ENCODE data around the gene FLT1. TPM values are rescaled to one million over a fixed set of nuclear protein-coding genes. Genes with fewer than 3 reads are reported as not detected.
A peak's percentile ranks its signal among the peaks of the same experiment; 100 is the strongest.

FLT1 gene
- total RNA-seq, 1 donor from 2014 or later, result 0.60 TPM

- DNase-seq (ENCODE audit: low spot score), result no peak
- no peak for TF ChIP-seq CTCF (IDR thresholded peaks at IDR 0.05)
- H3K27ac Mint-ChIP-seq (ENCODE audit: unreplicated experiment), result no peak overlapping the region
- H3K36me3 Mint-ChIP-seq (ENCODE audit: low read depth), result no peaks in the 10 kb centered on the region
- H3K4me1 Mint-ChIP-seq (ENCODE audit: low read depth), result peaks cover 4% of the 10 kb centered on the region
- no peaks in the 10 kb centered on the region for H3K27me3 Mint-ChIP-seq (ENCODE audit: low read depth)
- H3K4me3 Mint-ChIP-seq (ENCODE audit: unreplicated experiment), result no peak overlapping the region
- H3K9me3 Mint-ChIP-seq (ENCODE audit: low read depth), result peaks cover 2% of the 10 kb centered on the region
These were observed 180.0 kb downstream of the FLT1 start for GRCh38 chr13:28314879-28315278.

GRCh38 chr13:28313579-28313978, 181.3 kb downstream of the FLT1 start:
- peak; percentile 65 for TF ChIP-seq CTCF (IDR thresholded peaks at IDR 0.05)
- H3K27ac Mint-ChIP-seq (ENCODE audit: unreplicated experiment), result no peak overlapping the region
- no peak overlapping the region for H3K4me3 Mint-ChIP-seq (ENCODE audit: unreplicated experiment)
- no peaks in the 10 kb centered on the region for H3K36me3 Mint-ChIP-seq (ENCODE audit: low read depth)
- no peak for DNase-seq (ENCODE audit: low spot score)
- H3K4me1 Mint-ChIP-seq (ENCODE audit: low read depth), result peaks cover 4% of the 10 kb centered on the region
- H3K27me3 Mint-ChIP-seq (ENCODE audit: low read depth), result no peaks in the 10 kb centered on the region
- no peaks in the 10 kb centered on the region for H3K9me3 Mint-ChIP-seq (ENCODE audit: low read depth)

GRCh38 chr13:28306325-28306724, 188.6 kb downstream of the FLT1 start:
- no peaks in the 10 kb centered on the region for H3K36me3 Mint-ChIP-seq (ENCODE audit: low read depth)
- no peak overlapping the region for H3K4me3 Mint-ChIP-seq (ENCODE audit: unreplicated experiment)
- H3K27me3 Mint-ChIP-seq (ENCODE audit: low read depth), result no peaks in the 10 kb centered on the region
- no peak overlapping the region for H3K27ac Mint-ChIP-seq (ENCODE audit: unreplicated experiment)
- DNase-seq (ENCODE audit: low spot score), result no peak
- no peak for TF ChIP-seq CTCF (IDR thresholded peaks at IDR 0.05)
- no peaks in the 10 kb centered on the region for H3K4me1 Mint-ChIP-seq (ENCODE audit: low read depth)
- H3K9me3 Mint-ChIP-seq (ENCODE audit: low read depth), result no peaks in the 10 kb centered on the region

- no peak for DNase-seq (ENCODE audit: low spot score)
- no peaks in the 10 kb centered on the region for H3K9me3 Mint-ChIP-seq (ENCODE audit: low read depth)
- no peak for TF ChIP-seq CTCF (IDR thresholded peaks at IDR 0.05)
- no peaks in the 10 kb centered on the region for H3K27me3 Mint-ChIP-seq (ENCODE audit: low read depth)
- no peak overlapping the region for H3K4me3 Mint-ChIP-seq (ENCODE audit: unreplicated experiment)
- H3K27ac Mint-ChIP-seq (ENCODE audit: unreplicated experiment), result no peak overlapping the region
- peaks cover 7% of the 10 kb centered on the region for H3K4me1 Mint-ChIP-seq (ENCODE audit: low read depth)
- H3K36me3 Mint-ChIP-seq (ENCODE audit: low read depth), result no peaks in the 10 kb centered on the region
These were observed 193.1 kb downstream of the FLT1 start for GRCh38 chr13:28301839-28302238.

GRCh38 chr13:28299916-28300315, 195.0 kb downstream of the FLT1 start:
- Mint-ChIP-seq H3K4me1 (ENCODE audit: low read depth) (peaks cover 9% of the 10 kb centered on the region), H3K27ac (ENCODE audit: unreplicated experiment) (no peak overlapping the region), H3K9me3 (ENCODE audit: low read depth) (no peaks in the 10 kb centered on the region), H3K4me3 (ENCODE audit: unreplicated experiment) (no peak overlapping the region), H3K36me3 (ENCODE audit: low read depth) (peaks cover 5% of the 10 kb centered on the region), H3K27me3 (ENCODE audit: low read depth) (no peaks in the 10 kb centered on the region)
- no peak for DNase-seq (ENCODE audit: low spot score)
- no peak for TF ChIP-seq CTCF (IDR thresholded peaks at IDR 0.05)

All from chondrocyte (in vitro differentiated cells).